ENCODE measurements around the gene AFG1L. TPM values are rescaled to one million over a fixed set of nuclear protein-coding genes. Genes with fewer than 3 reads are reported as not detected.
"Not testable (repeated sequence)": the region's sequence is repeated elsewhere in the genome, so short reads cannot be mapped to it uniquely, and the experiment has no call there.

Gene AFG1L
- polyA plus RNA-seq, 1 of the 3 experiments (the other 2 are of a cell fraction) = 0.71 TPM

- TF ChIP-seq USF2 (IDR thresholded peaks at IDR 0.05; ENCODE audit: borderline replicate concordance, low read depth, low read length) = no peak
- TF ChIP-seq EZH2phosphoT487 (IDR thresholded peaks at IDR 0.05; ENCODE audit: borderline replicate concordance, low read depth) = no peak
- no peak for TF ChIP-seq SMC3 (IDR thresholded peaks at IDR 0.05; ENCODE audit: low read depth, low read length)
Observed at GRCh38 chr6:108302386-108302785, 7.5 kb downstream of the AFG1L start (continued).

DNA sequence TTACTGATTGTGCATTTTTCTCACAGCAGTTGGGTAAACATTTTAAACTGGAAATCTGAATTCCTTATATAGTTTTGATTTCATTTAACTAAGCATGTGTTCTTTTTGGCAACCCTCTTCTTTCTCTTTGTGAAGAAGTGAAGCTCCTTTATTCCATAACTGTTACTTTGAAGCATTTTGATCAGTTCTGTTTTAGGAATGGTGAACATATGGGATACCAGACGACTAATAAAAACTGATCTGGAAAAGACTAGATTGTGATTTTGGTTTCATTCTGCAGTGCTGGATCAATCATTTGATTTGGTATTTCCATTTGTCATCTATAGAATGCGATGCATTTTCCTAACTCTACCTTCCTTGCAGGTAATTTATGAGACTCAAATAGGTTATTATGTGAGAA is 9.8 kb downstream of the AFG1L start:
- Histone ChIP-seq H3K27ac (ENCODE audit: low read depth in 2 of 2, low read length in 1 of 2) (no peak overlapping the region), H3K9ac (no peak overlapping the region), H3K4me3 (ENCODE audit: low read depth in 2 of 2, low read length in 1 of 2) (no peak overlapping the region), H3K9me3 (no peaks in the 10 kb centered on the region), H3K9me2 (no peaks in the 10 kb centered on the region), H3K27me3 (ENCODE audit: insufficient read depth) (no peaks in the 10 kb centered on the region), H3F3A (replicated peaks; ENCODE audit: insufficient read depth) (no peaks in the 10 kb centered on the region), H3K4me2 (no peak overlapping the region), H3K4me1 (ENCODE audit: control insufficient read depth in 1 of 2, insufficient read depth in 2 of 2, low read depth in 1 of 2, low read length in 1 of 2) (no peaks in the 10 kb centered on the region), H4K20me1 (ENCODE audit: insufficient read depth) (no peaks in the 10 kb centered on the region), H3K79me2 (ENCODE audit: insufficient read depth) (no peaks in the 10 kb centered on the region), H3K36me3 (replicated peaks in 1 of 2; ENCODE audit: control insufficient read depth in 1 of 2, insufficient read depth in 2 of 2, low read length in 1 of 2) (no peaks in the 10 kb centered on the region), H2AFZ (ENCODE audit: low read depth) (no peak overlapping the region)
- TF ChIP-seq USF2 (IDR thresholded peaks at IDR 0.05; ENCODE audit: borderline replicate concordance, low read depth, low read length) (no peak), NRF1 (IDR thresholded peaks at IDR 0.05; ENCODE audit: low read depth, low read length) (no peak), RCOR1 (IDR thresholded peaks at IDR 0.05; ENCODE audit: low read length) (no peak), RXRA (IDR thresholded peaks at IDR 0.05; ENCODE audit: borderline replicate concordance, low read depth) (no peak), MXI1 (IDR thresholded peaks at IDR 0.05; ENCODE audit: low read depth, low read length) (no peak), ZBTB33 (IDR thresholded peaks at IDR 0.05; ENCODE audit: borderline replicate concordance, low read depth) (no peak), SMC3 (IDR thresholded peaks at IDR 0.05; ENCODE audit: low read depth, low read length) (no peak), CHD2 (IDR thresholded peaks at IDR 0.05; ENCODE audit: low read length, partially characterized antibody) (no peak), EZH2phosphoT487 (IDR thresholded peaks at IDR 0.05; ENCODE audit: borderline replicate concordance, low read depth) (no peak)
- TF ChIP-seq, protein P1, sequence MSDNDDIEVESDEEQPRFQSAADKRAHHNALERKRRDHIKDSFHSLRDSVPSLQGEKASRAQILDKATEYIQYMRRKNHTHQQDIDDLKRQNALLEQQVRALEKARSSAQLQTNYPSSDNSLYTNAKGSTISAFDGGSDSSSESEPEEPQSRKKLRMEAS (IDR thresholded peaks at IDR 0.05; ENCODE audit: low read depth) = no peak
- TF ChIP-seq, protein P2, sequence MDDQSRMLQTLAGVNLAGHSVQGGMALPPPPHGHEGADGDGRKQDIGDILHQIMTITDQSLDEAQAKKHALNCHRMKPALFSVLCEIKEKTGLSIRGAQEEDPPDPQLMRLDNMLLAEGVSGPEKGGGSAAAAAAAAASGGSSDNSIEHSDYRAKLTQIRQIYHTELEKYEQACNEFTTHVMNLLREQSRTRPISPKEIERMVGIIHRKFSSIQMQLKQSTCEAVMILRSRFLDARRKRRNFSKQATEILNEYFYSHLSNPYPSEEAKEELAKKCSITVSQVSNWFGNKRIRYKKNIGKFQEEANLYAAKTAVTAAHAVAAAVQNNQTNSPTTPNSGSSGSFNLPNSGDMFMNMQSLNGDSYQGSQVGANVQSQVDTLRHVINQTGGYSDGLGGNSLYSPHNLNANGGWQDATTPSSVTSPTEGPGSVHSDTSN (IDR thresholded peaks at IDR 0.05) = no peak
- ChIA-PET POLR2A (no interaction called here), CTCF (no interaction called here)
- no peak for DNase-seq
- WGBS (ENCODE audit: low lambda C conversion rate) = 91% methylated on average over 2 of the region's 2 CpGs

GRCh38 chr6:108308641-108309040 is 13.8 kb downstream of the AFG1L start:
- ChIA-PET CTCF (interaction anchor here (1.1 to 1.3 kb wide), 2 partner anchors 9 kb away, joined by 3 read pairs; no protein-coding TSS in a partner anchor), POLR2A (interaction anchor here (0.7 kb wide), 1 partner anchor 10 kb away, joined by 3 read pairs; no protein-coding TSS in a partner anchor)
- not testable (repeated sequence) for H3K4me1 ChIP-seq (ENCODE audit: control insufficient read depth in 1 of 2, insufficient read depth in 2 of 2, low read depth in 1 of 2, low read length in 1 of 2); H3K9me2 ChIP-seq; H3F3A ChIP-seq (replicated peaks; ENCODE audit: insufficient read depth); H3K4me2 ChIP-seq; H3K79me2 ChIP-seq (ENCODE audit: insufficient read depth); H3K9ac ChIP-seq; H3K27me3 ChIP-seq (ENCODE audit: insufficient read depth); H3K27ac ChIP-seq (ENCODE audit: low read depth in 2 of 2, low read length in 1 of 2); H3K4me3 ChIP-seq (ENCODE audit: low read depth in 2 of 2, low read length in 1 of 2); H3K9me3 ChIP-seq; H2AFZ ChIP-seq (ENCODE audit: low read depth); DNase-seq; H3K36me3 ChIP-seq (replicated peaks in 1 of 2; ENCODE audit: control insufficient read depth in 1 of 2, insufficient read depth in 2 of 2, low read length in 1 of 2); H4K20me1 ChIP-seq (ENCODE audit: insufficient read depth)
- 94% methylated on average over 4 of the region's 4 CpGs for WGBS (ENCODE audit: low lambda C conversion rate)

Data from SK-N-SH (cell line).